ENCODE data around the gene RAD51B.

DNA sequence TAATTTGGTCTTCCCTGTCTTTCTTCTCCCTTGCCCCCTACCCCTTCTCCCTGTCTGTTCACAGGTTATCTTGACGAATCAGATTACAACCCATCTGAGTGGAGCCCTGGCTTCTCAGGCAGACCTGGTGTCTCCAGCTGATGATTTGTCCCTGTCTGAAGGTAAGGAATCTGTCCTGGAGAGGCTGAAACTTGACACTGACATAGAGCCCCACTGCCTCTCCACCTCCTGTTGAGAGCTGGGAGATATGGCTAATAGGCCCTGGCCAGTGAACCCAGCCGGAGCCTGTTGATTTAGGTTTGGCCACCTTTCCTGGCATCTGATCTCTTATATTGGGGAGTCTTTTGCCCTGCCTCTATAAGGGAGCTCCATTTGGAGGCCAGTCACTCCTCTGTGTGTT, 472.2 kb downstream of the RAD51B start:
- TF ChIP-seq CTCF (IDR thresholded peaks at IDR 0.05; ENCODE audit: insufficient read depth, low read length) (no peak), GABPA (IDR thresholded peaks at IDR 0.05; ENCODE audit: low read depth) (no peak), REST (IDR thresholded peaks at IDR 0.05; ENCODE audit: insufficient replicate concordance, low read depth) (no peak), POLR2AphosphoS5 (IDR thresholded peaks at IDR 0.05; ENCODE audit: low read depth) (no peak), SPI1 (IDR thresholded peaks at IDR 0.05; ENCODE audit: borderline replicate concordance, low read depth) (no peak)

Data from HL-60 (cell line).